Memory B cell (primary cell): Measurements from ENCODE around the gene LRP5.
"Not testable (repeated sequence)": the region's sequence is repeated elsewhere in the genome, so short reads cannot be mapped to it uniquely, and the experiment has no call there.

ENCODE experiments used
- ATAC-seq: fragments of 150-1000 bp; cut with Tn5 transposase; 2 replicates; pipeline ENCODE4 v1.10.0; 2021; ENCODE audit warnings: low read depth, mild to moderate bottlenecking, moderate library complexity
- DNase-seq, 2 donors: peaks; one replicate each; pipeline ENCODE4 v3.0.0; 2022; ENCODE audit warnings: low spot score in 2 of 2
- H3K27ac Mint-ChIP-seq: one replicate; pipeline ENCODE4 v1.8.0; 2022; ENCODE audit warnings: mild to moderate bottlenecking, moderate library complexity, mixed read lengths
- H3K27me3 Mint-ChIP-seq: one replicate; pipeline ENCODE4 v1.8.0; 2022; ENCODE audit warnings: mixed read lengths
- H3K36me3 Mint-ChIP-seq: one replicate; pipeline ENCODE4 v1.8.0; 2022; ENCODE audit warnings: mild to moderate bottlenecking, mixed read lengths
- H3K4me1 Mint-ChIP-seq: one replicate; pipeline ENCODE4 v1.8.0; 2022; ENCODE audit warnings: mixed read lengths
- H3K4me3 Mint-ChIP-seq: one replicate; pipeline ENCODE4 v1.8.0; 2022; ENCODE audit warnings: mild to moderate bottlenecking, moderate library complexity, mixed read lengths
- H3K9me3 Mint-ChIP-seq: one replicate; pipeline ENCODE4 v1.8.0; 2022; ENCODE audit warnings: mixed read lengths

The LRP5 gene

DNA sequence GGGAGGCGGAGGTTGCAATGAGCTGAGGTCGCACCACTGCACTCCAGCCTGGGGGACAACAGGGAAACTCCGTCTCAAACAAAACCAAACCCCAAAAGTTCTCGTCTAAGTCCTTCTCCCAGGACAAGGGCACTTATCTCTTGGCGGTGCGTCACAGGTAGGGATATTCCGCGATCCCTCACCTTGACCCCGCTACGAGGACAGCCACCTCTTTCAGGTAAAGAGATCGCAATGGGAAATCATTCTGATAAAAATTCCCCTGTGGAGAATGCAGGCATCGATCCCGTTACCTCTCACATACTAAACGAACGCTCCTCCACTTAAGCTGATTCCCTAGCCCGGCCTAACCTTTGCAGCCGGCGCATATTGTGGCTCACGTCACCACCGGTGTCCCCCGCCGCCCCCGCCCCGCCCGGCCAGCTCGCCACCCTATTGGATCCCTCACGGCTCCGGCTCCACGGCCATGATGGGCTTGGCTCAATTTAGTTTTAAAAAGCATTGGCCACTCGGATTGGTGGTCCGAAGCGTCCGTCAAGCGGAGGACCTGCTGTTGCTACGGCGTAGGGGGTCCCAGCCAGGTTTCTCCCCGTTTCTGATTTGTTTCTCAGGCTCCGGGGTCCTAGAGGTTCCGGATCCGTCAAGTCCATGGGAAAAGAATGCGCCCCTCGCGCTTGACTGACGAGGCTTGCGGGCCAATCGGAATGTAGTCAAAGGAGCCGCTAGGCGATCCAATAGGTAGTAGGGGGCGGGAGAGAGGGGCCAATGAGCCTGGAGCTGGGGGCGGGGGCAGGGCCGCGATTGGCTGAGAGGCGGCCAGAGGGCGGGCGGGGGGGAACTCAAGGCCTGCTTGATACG is 147.7 kb downstream of the LRP5 start:
- H3K36me3 Mint-ChIP-seq: peaks cover 3% of the 10 kb centered on the region
- H3K27me3 Mint-ChIP-seq: no peaks in the 10 kb centered on the region
- H3K9me3 Mint-ChIP-seq: no peaks in the 10 kb centered on the region
- peak; percentile 87 for ATAC-seq
- peaks cover 22% of the 10 kb centered on the region for H3K4me1 Mint-ChIP-seq
- DNase-seq: peak; percentile 85 to 88
- H3K4me3 Mint-ChIP-seq: peak overlapping the region; percentile 95
- peak overlapping the region; percentile 98 for H3K27ac Mint-ChIP-seq

DNA sequence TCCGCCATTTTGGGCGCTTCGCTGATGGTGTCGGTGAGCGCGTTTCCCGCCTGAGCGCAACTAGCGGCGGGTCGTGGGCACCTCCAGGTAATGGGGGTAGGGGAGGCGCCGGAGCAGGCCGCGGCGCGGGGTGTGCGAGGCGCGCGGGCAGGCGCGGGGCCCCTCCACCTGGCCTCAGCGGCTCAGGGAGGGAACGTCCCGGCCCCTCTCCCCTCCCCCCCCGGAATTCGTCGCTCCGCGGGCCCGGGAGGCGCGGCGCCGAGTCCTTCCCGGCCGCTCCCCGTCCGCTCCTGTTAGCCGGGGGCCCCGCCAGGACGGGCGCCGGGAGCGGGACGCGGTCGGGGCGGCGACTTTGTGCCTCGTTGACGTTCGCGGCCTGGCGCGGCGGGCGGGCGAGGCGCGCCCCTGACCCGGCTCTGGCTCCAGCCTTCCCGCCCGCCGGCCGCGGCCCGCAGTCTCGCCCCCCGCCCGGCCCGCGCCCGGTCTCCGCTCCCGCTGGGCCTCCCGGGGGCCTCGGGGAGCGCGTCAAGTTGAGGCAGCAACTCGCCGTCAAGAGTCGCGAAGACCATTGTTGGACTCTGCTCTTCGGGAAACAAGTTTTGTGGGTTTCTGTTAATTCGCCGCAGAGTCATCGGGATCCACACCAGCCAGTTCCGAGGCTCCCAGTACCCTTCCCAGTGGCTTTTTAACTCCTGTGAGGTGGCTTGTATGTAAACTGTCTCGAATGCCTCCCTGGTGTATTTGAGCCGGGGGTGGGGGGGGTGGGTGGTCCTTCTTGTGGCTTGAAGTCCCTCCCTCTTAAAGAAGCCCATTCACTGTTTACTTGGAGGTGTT is 148.6 kb downstream of the LRP5 start, which contains the start of gene PPP6R3:
PPP6R3 (plus strand) TSS at position 12 of the 834 bp plus-strand sequence. CDS start 76,913 bp downstream, outside the sequence.
- Mint-ChIP-seq H3K9me3 (no peaks in the 10 kb centered on the region), H3K36me3 (peaks cover 8% of the 10 kb centered on the region), H3K27me3 (no peaks in the 10 kb centered on the region), H3K4me1 (peaks cover 28% of the 10 kb centered on the region), H3K4me3 (peak within 1 kb of the TSS; percentile 95), H3K27ac (peak within 1 kb of the TSS; percentile 98)
- peak; percentile 25 for ATAC-seq
- no peak for DNase-seq

DNA sequence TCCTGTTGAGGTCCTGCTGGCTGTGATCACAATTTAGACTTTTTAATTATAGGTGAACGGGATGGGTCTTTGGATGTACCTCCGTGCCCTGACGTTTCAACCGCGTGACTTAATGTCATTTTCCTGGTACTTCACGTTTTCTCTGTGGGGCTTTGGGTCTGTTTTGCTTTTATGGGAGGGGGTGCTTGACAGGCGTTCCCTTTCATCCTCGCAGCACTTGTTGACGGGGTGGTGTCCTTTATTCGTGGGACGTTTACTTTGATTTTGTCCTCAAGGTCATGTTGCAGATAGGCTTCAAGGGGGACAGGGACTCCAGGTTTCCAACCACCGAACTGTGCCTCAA is 149.2 kb downstream of the LRP5 start:
- Mint-ChIP-seq H3K36me3 (peaks cover 10% of the 10 kb centered on the region), H3K27me3 (no peaks in the 10 kb centered on the region), H3K4me3 (peak overlapping the region; percentile 90), H3K4me1 (peaks cover 30% of the 10 kb centered on the region), H3K9me3 (no peaks in the 10 kb centered on the region), H3K27ac (peak overlapping the region; percentile 21)
- no peak for DNase-seq
- ATAC-seq: no peak

DNA sequence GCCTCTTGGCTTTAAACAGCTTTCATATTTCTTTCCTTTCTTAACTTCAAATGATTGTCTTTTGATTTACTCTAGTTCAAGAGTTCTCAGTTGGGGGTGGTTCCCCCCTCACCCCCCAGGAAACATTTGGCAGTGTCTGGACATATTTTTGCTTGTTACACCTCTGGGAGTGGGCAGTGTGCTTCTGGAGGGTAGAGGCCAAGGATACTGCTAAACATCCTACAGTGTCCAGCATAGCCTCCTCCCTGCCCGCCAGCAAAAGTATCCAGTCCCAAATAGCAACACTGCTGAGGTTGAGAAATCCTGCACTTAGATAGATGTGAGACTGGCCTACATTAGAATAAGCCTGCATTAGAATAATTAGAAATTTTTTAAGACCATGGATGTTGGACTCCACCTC is 151.3 kb downstream of the LRP5 start:
- Mint-ChIP-seq H3K4me1 (peaks cover 45% of the 10 kb centered on the region), H3K36me3 (peaks cover 10% of the 10 kb centered on the region), H3K9me3 (no peaks in the 10 kb centered on the region), H3K27ac (no peak overlapping the region), H3K4me3 (peak overlapping the region; percentile 14), H3K27me3 (no peaks in the 10 kb centered on the region)
- DNase-seq (no peak), ATAC-seq (no peak)

DNA sequence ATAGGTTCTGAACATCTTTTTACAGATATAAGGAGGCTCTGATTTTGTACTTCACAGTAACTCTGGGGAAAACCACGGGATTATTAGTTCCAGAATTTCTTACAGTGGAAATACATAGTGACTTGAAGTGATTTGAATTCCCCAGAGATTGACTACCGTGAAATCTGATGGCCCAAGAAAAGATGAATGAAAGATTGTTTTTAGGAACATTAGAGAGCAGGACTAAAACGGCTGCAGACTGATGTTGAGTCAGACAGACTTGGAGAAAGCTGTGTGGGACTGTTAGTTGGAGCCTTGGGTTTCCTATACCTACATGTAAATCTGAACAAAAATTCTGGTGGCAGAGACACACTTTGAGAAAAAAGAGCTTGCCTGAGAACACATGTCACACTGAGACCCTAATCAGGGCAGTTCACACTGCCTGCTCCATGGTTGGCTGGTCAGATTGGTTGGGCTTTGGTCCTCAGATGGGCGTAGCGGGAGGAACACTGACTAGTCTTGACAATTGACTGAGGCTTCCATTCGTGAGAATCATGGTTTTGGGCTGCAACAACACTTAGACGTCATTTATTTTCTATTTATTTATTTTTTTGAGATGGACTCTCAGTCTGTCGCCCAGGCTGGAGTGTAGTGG is 154.9 kb downstream of the LRP5 start:
- Mint-ChIP-seq H3K27ac (peak overlapping the region; percentile 26), H3K27me3 (no peaks in the 10 kb centered on the region), H3K4me3 (peak overlapping the region; percentile 28), H3K4me1 (peaks cover 64% of the 10 kb centered on the region), H3K36me3 (peaks cover 29% of the 10 kb centered on the region), H3K9me3 (no peaks in the 10 kb centered on the region)
- ATAC-seq (no peak), DNase-seq (no peak)

DNA sequence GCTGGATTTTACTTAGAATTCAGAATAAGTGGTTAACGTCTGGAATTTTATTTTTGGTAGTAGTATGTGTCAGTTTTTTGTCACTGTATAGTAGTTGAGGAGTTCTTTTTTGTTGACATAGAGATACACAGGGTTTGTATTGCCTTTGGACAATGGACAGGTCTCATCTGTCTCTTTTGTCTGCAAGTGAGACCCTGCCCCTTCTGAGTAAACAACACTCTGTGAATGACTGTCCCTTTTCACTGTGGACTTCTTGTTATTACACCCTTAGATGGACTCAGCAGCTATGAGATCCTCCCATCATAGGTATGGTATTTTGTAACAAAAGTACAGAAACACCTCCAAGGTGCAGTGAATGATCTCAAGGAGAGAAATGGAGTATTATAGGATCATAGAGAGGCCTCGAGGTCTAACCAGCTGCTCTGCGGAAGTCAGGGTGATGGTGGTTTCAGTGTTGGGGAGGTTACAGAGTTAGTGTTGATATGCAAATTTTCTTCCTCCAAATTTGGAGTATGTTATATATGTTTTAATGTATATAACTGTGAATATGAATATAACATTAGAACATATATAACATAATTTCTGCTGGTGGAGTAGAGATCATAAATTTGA is 155.9 kb downstream of the LRP5 start:
- DNase-seq (no peak), ATAC-seq (peak; percentile 81)
- H3K4me1 Mint-ChIP-seq: peaks cover 67% of the 10 kb centered on the region
- H3K27ac Mint-ChIP-seq: peak overlapping the region; percentile 26
- no peaks in the 10 kb centered on the region for H3K9me3 Mint-ChIP-seq
- H3K27me3 Mint-ChIP-seq: no peaks in the 10 kb centered on the region
- H3K36me3 Mint-ChIP-seq: peaks cover 32% of the 10 kb centered on the region
- H3K4me3 Mint-ChIP-seq: peak overlapping the region; percentile 15

DNA sequence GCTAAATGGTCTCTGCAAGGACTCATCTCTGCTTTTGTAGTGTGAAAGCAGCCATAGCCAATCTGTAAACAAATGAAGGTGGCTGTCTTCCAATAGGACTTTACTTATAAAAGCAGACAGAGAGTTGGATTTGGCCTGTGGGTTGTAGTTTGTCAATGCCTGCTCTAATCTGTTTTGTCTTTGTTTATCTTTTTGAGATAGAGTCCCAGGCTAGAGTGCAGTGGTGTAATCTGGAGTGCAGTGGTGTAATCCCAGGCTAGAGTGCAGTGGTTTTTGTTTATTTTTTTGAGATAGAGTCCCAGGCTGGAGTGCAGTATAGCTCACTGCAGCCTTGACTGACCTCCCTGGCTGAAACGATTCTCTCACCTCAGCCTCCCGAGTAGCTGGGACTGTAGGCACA is 156.7 kb downstream of the LRP5 start:
- Mint-ChIP-seq H3K27ac (no peak overlapping the region), H3K36me3 (peaks cover 37% of the 10 kb centered on the region), H3K9me3 (no peaks in the 10 kb centered on the region), H3K4me3 (no peak overlapping the region), H3K4me1 (peaks cover 67% of the 10 kb centered on the region), H3K27me3 (no peaks in the 10 kb centered on the region)
- no peak for ATAC-seq
- no peak for DNase-seq

DNA sequence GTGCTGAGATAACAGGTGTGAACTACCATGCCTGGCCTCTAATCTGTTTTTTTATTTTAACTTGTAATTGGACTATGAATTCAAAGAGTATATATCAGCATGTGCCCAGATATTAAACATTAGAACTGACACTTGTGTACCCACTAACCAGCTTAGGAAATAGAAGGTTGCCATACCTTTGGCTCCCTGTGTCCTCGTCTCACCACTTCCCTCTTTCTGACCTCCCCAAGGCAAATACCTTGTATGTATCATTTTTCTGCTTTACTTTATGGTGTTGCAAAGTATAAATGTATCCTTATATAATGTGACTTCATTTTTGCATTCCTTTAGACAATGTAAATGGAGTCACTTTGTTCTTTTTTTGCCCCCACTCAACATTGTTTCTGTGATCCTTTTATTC is 157.3 kb downstream of the LRP5 start:
- H3K27me3 Mint-ChIP-seq: no peaks in the 10 kb centered on the region
- H3K36me3 Mint-ChIP-seq: peaks cover 37% of the 10 kb centered on the region
- ATAC-seq (no peak), DNase-seq (no peak)
- H3K4me3 Mint-ChIP-seq: peak overlapping the region; percentile 62
- H3K4me1 Mint-ChIP-seq: peaks cover 70% of the 10 kb centered on the region
- no peaks in the 10 kb centered on the region for H3K9me3 Mint-ChIP-seq
- H3K27ac Mint-ChIP-seq: peak overlapping the region; percentile 40

DNA sequence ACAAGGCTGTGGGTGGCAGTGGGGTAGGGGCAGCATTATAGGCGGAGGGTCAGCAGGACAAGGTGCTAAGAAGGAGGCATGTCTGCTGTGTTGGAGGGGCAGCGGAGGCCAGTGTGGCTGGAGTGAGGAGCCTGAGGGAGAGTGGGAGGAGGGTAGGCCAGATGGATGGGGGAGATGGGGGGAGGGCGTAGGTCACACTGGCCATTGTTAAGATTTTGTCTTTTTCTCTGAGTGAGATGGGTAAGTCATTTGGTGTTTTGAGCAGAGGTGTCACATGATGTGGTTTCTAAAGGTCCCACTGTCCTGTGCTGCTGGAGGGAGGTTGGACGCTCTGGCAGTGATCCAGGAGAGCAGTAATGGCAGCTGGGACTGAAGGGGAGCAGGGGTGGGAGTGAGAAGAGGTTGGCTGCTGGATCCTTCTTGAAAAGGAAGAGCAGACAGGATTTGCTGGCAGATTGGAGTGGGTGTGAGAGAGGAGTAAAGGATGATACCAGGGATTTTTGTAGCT is 158.0 kb downstream of the LRP5 start:
- ATAC-seq (no peak), DNase-seq (no peak)
- Mint-ChIP-seq H3K27me3 (no peaks in the 10 kb centered on the region), H3K36me3 (peaks cover 39% of the 10 kb centered on the region), H3K4me1 (peaks cover 71% of the 10 kb centered on the region), H3K27ac (peak overlapping the region; percentile 40), H3K9me3 (no peaks in the 10 kb centered on the region), H3K4me3 (peak overlapping the region; percentile 62)

DNA sequence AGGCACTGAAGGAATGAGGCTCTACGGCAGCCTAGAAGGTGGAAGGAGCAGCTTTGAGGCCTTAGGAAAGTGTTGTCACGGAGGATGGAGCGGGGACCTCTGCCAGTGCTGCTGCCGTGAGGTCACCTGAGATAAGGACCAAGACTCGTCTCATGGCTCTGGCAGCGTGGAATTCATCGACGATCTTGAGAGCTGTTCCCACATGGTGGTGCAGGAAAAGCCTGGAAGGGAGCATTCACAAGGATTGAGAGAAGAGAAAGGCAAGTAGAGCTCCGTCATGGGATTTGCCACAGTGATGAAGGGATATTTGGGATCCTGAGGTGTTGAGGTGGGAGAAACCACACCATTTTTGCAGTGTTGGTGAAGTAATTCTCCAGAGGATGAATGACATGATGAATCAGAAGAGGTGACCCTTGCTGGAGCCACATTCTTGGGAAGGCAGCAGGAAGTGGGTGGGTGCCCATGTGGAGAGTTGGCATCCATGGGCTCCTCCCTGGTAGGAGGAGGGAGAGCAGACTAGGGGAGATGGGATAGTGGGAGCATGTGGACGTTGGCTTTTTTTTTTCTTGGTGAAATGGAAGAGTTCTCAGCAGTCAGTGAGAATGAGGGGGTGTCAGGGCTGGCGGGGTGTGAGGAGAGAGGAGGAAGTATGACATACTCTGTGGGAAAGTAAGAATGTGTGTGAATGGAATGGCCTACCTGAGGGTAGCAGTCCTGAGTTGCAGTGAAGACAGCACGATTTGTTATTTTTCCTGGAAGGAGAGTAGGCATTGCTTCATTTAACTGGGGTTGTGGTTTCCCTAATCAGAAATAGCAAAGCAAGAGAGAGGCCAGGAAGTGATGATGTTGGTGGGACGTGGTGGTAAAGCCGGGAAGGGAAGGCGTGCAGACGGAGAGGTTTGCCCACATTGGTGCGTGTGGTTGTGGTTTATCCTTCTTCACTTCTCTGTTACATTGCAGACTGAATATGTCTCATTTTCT is 159.3 kb downstream of the LRP5 start:
- Mint-ChIP-seq H3K4me1 (peaks cover 65% of the 10 kb centered on the region), H3K27me3 (no peaks in the 10 kb centered on the region), H3K4me3 (peak overlapping the region; percentile 72), H3K27ac (peak overlapping the region; percentile 48), H3K36me3 (peaks cover 31% of the 10 kb centered on the region), H3K9me3 (no peaks in the 10 kb centered on the region)
- no peak for DNase-seq
- ATAC-seq: peak; percentile 38

DNA sequence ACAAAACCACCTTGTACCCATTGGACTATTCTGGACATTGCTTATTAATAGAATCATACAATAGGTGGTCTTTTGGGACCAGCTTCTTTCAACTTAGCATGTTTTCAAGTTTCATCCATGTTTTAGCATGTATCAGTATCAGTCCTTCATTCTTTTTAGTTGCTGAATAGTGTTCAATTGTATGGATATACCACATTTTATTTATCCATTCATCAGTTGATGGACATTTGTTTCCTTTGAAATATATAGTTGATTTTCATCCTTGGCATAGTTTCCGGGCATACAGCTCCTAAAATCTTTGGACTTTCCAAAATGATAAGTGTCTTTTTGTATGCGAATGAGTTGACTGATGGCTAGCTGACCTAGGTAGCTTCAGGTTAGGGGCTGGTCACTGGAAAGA is 160.4 kb downstream of the LRP5 start:
- Mint-ChIP-seq H3K36me3 (peaks cover 36% of the 10 kb centered on the region), H3K4me1 (peaks cover 65% of the 10 kb centered on the region), H3K4me3 (no peak overlapping the region), H3K27ac (peak overlapping the region; percentile 48), H3K27me3 (no peaks in the 10 kb centered on the region), H3K9me3 (no peaks in the 10 kb centered on the region)
- DNase-seq (no peak), ATAC-seq (no peak)

DNA sequence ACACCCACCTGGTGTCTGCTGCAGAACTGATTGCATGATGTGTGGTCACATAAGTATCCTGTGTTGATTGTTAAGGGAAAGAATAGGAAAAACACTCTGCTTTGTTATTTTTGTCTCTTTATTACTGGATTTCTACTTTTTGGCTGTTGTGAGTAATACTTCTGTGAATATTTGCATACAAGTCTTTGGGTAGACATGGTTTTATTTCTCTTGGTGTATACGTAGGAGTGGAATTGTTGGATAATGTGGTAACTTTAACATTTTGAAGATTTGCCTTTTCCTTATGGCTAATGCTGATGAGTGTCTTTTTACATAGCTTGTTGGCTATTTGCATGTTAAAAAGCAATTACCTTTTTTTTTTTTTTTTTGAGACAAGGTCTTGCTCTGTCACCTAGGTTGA is 161.3 kb downstream of the LRP5 start:
- ATAC-seq (no peak), DNase-seq (no peak)
- Mint-ChIP-seq H3K4me1 (peaks cover 59% of the 10 kb centered on the region), H3K9me3 (no peaks in the 10 kb centered on the region), H3K27me3 (no peaks in the 10 kb centered on the region), H3K27ac (peak overlapping the region; percentile 67), H3K36me3 (peaks cover 36% of the 10 kb centered on the region), H3K4me3 (no peak overlapping the region)

DNA sequence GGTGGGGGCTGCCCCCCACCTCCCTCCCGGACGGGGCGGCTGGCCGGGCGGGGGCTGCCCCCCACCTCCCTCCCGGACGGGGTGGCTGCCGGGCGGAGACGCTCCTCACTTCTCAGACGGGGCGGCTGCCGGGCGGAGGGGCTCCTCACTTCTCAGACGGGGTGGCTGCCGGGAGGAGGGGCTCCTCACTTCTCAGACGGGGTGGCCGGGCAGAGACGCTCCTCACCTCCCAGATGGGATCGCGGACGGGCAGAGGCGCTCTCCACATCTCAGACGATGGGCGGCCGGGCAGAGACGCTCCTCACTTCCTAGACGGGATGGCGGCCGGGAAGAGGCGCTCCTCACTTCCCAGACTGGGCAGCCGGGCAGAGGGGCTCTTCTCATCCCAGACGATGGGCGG is 163.2 kb downstream of the LRP5 start:
- H3K4me3 Mint-ChIP-seq, H3K27ac Mint-ChIP-seq, H3K27me3 Mint-ChIP-seq, ATAC-seq, H3K9me3 Mint-ChIP-seq, DNase-seq: not testable (repeated sequence)
- peaks cover 33% of the 10 kb centered on the region for H3K36me3 Mint-ChIP-seq
- H3K4me1 Mint-ChIP-seq: peaks cover 54% of the 10 kb centered on the region
